SK-N-SH (cell line): Measurements from ENCODE around the gene HS6ST1. TPM values are rescaled to one million over a fixed set of nuclear protein-coding genes. Genes with fewer than 3 reads are reported as not detected.
A peak's percentile ranks its signal among the peaks of the same experiment; 100 is the strongest.

Experiments used
- CTCF ChIA-PET: fragments of 300-600, 350-600 bp; formaldehyde crosslinking; extraction: SDS; loops from one replicate; lab custom pipeline; 2021; lab: Yijun Ruan, JAX
- POLR2A ChIA-PET: fragments of 350-600 bp; sonication (Branson Sonifier 250); formaldehyde crosslinking; extraction: SDS; loops from one replicate; lab custom pipeline; 2020; ENCODE audit warnings: antibody characterized with exemption, inconsistent platforms; lab: Yijun Ruan, JAX
- DNase-seq: peaks from one replicate; pipeline ENCODE4 v3.0.0; 2012
- H2AFZ ChIP-seq: fragments of 200-600 bp; sonication (generic); 2 replicates; pipeline ENCODE4 v1.8.1; 2016; ENCODE audit warnings: antibody characterized with exemption, mild to moderate bottlenecking, low read depth
- H3F3A ChIP-seq: fragments of 200-600 bp; sonication (generic); replicated peaks from 2 replicates; pipeline ENCODE3; 2016; ENCODE audit warnings: antibody characterized with exemption, mild to moderate bottlenecking; ENCODE audit not compliant: insufficient read depth
- H3K27ac ChIP-seq, 2 experiments: fragments of 200-500 bp in 1 of 2; fragments of 200-600 bp in 1 of 2; sonication (Bioruptor generic) in 1 of 2; sonication (generic), shearing (Covaris generic) in 1 of 2; 2 replicates each; pipeline versions ENCODE4 v1.5.1 to v1.6.1; 2014 to 2016; ENCODE audit warnings: low read depth in 2 of 2, inconsistent platforms in 1 of 2, low read length in 1 of 2, mild to moderate bottlenecking in 1 of 2, mixed read lengths in 1 of 2
- H3K27me3 ChIP-seq: fragments of 200-600 bp; sonication (generic), shearing (Covaris generic); 2 replicates; pipeline ENCODE4 v1.6.1; 2016; ENCODE audit warnings: mixed run types; ENCODE audit not compliant: insufficient read depth
- H3K36me3 ChIP-seq, 2 experiments: fragments of 200-500 bp in 1 of 2; fragments of 200-600 bp in 1 of 2; sonication (Bioruptor generic) in 1 of 2; sonication (generic) in 1 of 2; replicated peaks in 1 of 2; 2 replicates each; pipeline versions ENCODE3 to v1.5.1; 2014 to 2016; ENCODE audit warnings: low read length in 1 of 2, mild to moderate bottlenecking in 1 of 2; ENCODE audit not compliant: insufficient read depth in 2 of 2, control insufficient read depth in 1 of 2
- H3K4me1 ChIP-seq, 2 experiments: fragments of 200-500 bp in 1 of 2; fragments of 200-600 bp in 1 of 2; sonication (Bioruptor generic) in 1 of 2; sonication (generic), shearing (Covaris generic) in 1 of 2; 2 replicates each; pipeline versions ENCODE4 v1.5.1 to v1.6.1; 2014 to 2016; ENCODE audit warnings: low read depth in 1 of 2, low read length in 1 of 2, mixed run types in 1 of 2; ENCODE audit not compliant: insufficient read depth in 2 of 2, control insufficient read depth in 1 of 2
- H3K4me2 ChIP-seq: fragments of 200-600 bp; sonication (generic), shearing (Covaris generic); 2 replicates; pipeline ENCODE4 v1.6.1; 2017; ENCODE audit warnings: mixed run types
- H3K4me3 ChIP-seq, 2 experiments: fragments of 200-500 bp in 1 of 2; fragments of 200-600 bp in 1 of 2; sonication (Bioruptor generic) in 1 of 2; sonication (generic), shearing (Covaris generic) in 1 of 2; 2 replicates each; pipeline versions ENCODE4 v1.5.1 to v1.8.1; 2014 to 2016; ENCODE audit warnings: low read depth in 2 of 2, inconsistent platforms in 1 of 2, low read length in 1 of 2, mild to moderate bottlenecking in 1 of 2, mixed read lengths in 1 of 2, moderate library complexity in 1 of 2
- H3K79me2 ChIP-seq: fragments of 200-600 bp; sonication (generic); 2 replicates; pipeline ENCODE4 v1.8.1; 2017; ENCODE audit warnings: mild to moderate bottlenecking; ENCODE audit not compliant: insufficient read depth
- H3K9ac ChIP-seq: fragments of 200-600 bp; sonication (generic); 2 replicates; pipeline ENCODE4 v1.6.1; 2017; ENCODE audit warnings: mixed run types
- H3K9me2 ChIP-seq: fragments of 200-600 bp; sonication (generic); 2 replicates; pipeline ENCODE4 v1.6.1; 2017; ENCODE audit warnings: mixed run types
- H3K9me3 ChIP-seq: fragments of 200-600 bp; sonication (generic); 2 replicates; pipeline ENCODE4 v1.6.1; 2017; ENCODE audit warnings: mixed run types, mild to moderate bottlenecking, moderate library complexity
- H4K20me1 ChIP-seq: fragments of 200-600 bp; sonication (generic); 2 replicates; pipeline ENCODE4 v1.6.1; 2017; ENCODE audit warnings: mild to moderate bottlenecking, mixed run types; ENCODE audit not compliant: insufficient read depth
- ELF1 ChIP-seq: IDR thresholded peaks from 2 replicates; pipeline ENCODE4 v1.4.0; 2012
- FOXJ3 ChIP-seq: sonication (generic); formaldehyde crosslinking; IDR thresholded peaks from 2 replicates; pipeline ENCODE4 v1.5.1; 2020; ENCODE audit warnings: mild to moderate bottlenecking, missing genetic modification reagents
- FOXM1 ChIP-seq: IDR thresholded peaks from 2 replicates; pipeline ENCODE4 v1.4.0; 2012; ENCODE audit warnings: low read depth, mild to moderate bottlenecking
- GABPA ChIP-seq: IDR thresholded peaks from 2 replicates; pipeline ENCODE4 v1.4.0; 2012; ENCODE audit warnings: low read depth, mild to moderate bottlenecking
- IRF3 ChIP-seq: fragments of 150-350 bp; IDR thresholded peaks from 2 replicates; pipeline ENCODE4 v1.6.1; 2016; ENCODE audit warnings: mild to moderate bottlenecking, low read depth, low read length
- NRF1 ChIP-seq: IDR thresholded peaks from 2 replicates; pipeline ENCODE4 v1.6.1; 2012; ENCODE audit warnings: low read depth, mild to moderate bottlenecking, low read length
- RAD21 ChIP-seq: IDR thresholded peaks from 2 replicates; pipeline ENCODE4 v1.6.1; 2012; ENCODE audit warnings: mild to moderate bottlenecking, low read length
- RCOR1 ChIP-seq: fragments of 150-350 bp; IDR thresholded peaks from 2 replicates; pipeline ENCODE4 v1.6.1; 2017; ENCODE audit warnings: antibody characterized with exemption, low read length
- RFX5 ChIP-seq: IDR thresholded peaks from 2 replicates; pipeline ENCODE4 v1.6.1; 2012; ENCODE audit warnings: mild to moderate bottlenecking, improper control_type of control experiment, low read length
- SMC3 ChIP-seq: IDR thresholded peaks from 2 replicates; pipeline ENCODE4 v1.6.1; 2012; ENCODE audit warnings: low read depth, low read length, improper control_type of control experiment
- TEAD4 ChIP-seq: IDR thresholded peaks from 2 replicates; pipeline ENCODE4 v1.4.0; 2012; ENCODE audit warnings: mild to moderate bottlenecking, borderline replicate concordance; ENCODE audit not compliant: insufficient read depth
- USF2 ChIP-seq: fragments of 150-350 bp; IDR thresholded peaks from 2 replicates; pipeline ENCODE4 v1.6.1; 2017; ENCODE audit warnings: antibody characterized with exemption, low read length, low read depth, borderline replicate concordance
- ZBTB33 ChIP-seq: IDR thresholded peaks from 2 replicates; pipeline ENCODE4 v1.4.0; 2012; ENCODE audit warnings: low read depth, borderline replicate concordance
- WGBS: methylation state at CpG from one replicate; pipeline ENCODE4 v1.1.6; 2017; ENCODE audit warnings: low lambda C conversion rate; 5-methylcytosine and 5-hydroxymethylcytosine counted together
- polyA plus RNA-seq, 3 experiments: library from polyadenylated mRNA; depleted of rRNA; stranded (reverse); fragments of >200 nt; gene quantifications; 2 replicates each; pipeline ENCODE4 v1.2.3, GENCODE V29; 2012

Gene HS6ST1
- polyA plus RNA-seq, 1 of the 3 experiments (the other 2 are of a cell fraction): 5.9 TPM

- Histone ChIP-seq H3K27me3 (no peaks in the 10 kb centered on the region), H3K9me3 (no peaks in the 10 kb centered on the region), H3K4me2 (0 out of 2 replicates have a peak overlapping the region, but pooled peaks have one; percentile 37), H4K20me1 (no peaks in the 10 kb centered on the region), H3K4me3 (no peak overlapping the region), H2AFZ (no peak overlapping the region), H3K36me3 (no peaks in the 10 kb centered on the region), H3K79me2 (peaks cover 4% of the 10 kb centered on the region; the same call in 1 of the 2 replicates), H3K9ac (no peak overlapping the region), H3K4me1 (peaks cover 22 to 84% of the 10 kb centered on the region in 2 experiments), H3F3A (no peaks in the 10 kb centered on the region), H3K9me2 (no peaks in the 10 kb centered on the region), H3K27ac (peak overlapping the region in 1 of 2 experiments; percentile 35; a peak in 2 of 4 replicates)
- POLR2A ChIA-PET: no interaction called here
- TF ChIP-seq NRF1 (no peak), IRF3 (no peak), TEAD4 (no peak), ZBTB33 (no peak), ELF1 (no peak), FOXM1 (no peak), USF2 (no peak), RAD21 (no peak), RFX5 (no peak), GABPA (no peak), FOXJ3 (CRISPR knock-in tag) (no peak), RCOR1 (no peak), SMC3 (no peak)
- no peak for DNase-seq
- CTCF ChIA-PET: interaction anchor here (1.1 to 6.1 kb wide), 4 partner anchors 10 to 238 kb away, joined by 3 to 27 read pairs (median 6); no protein-coding TSS in a partner anchor
- WGBS: 94% methylated on average over 3 of the region's 8 CpGs
Measured at GRCh38 chr2:128302011-128302743, 16.5 kb downstream of the HS6ST1 start.
